ENCODE data around the gene CYP27A1.
A peak's percentile ranks its signal among the peaks of the same experiment; 100 is the strongest.

The CYP27A1 gene

DNA sequence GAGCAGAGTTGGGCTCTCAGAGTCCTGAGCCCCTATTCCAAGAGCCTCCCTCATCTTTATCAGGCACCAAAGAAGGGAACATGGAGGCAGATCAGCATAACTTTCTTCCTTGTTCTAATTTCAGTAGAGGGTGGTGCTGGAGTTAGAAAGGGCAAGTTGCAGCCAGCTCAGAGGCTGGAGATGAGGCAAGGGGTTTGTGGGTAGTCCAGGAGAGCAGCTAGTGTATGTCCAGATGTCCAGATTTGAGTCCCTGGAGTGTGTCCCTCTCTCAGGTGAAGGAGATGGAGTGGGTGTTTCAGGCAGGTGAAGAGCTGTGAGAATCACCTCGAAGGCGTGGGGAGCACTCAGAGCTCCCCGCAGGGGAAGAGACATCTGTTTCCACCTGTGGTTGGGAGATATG is 50.1 kb downstream of the CYP27A1 start:
- no peak overlapping the region for H3K4me3 ChIP-seq (ENCODE audit: low read depth, low read length)
- no peak for TF ChIP-seq POLR2A (IDR thresholded peaks at IDR 0.05; ENCODE audit: extremely low read depth, insufficient read length)
- no peak for TF ChIP-seq MYC (IDR thresholded peaks at IDR 0.05; ENCODE audit: low read depth, low read length)
- TF ChIP-seq, protein P1, sequence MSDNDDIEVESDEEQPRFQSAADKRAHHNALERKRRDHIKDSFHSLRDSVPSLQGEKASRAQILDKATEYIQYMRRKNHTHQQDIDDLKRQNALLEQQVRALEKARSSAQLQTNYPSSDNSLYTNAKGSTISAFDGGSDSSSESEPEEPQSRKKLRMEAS (IDR thresholded peaks at IDR 0.05; ENCODE audit: low read depth, low read length) = no peak
- TF ChIP-seq, protein P2, sequence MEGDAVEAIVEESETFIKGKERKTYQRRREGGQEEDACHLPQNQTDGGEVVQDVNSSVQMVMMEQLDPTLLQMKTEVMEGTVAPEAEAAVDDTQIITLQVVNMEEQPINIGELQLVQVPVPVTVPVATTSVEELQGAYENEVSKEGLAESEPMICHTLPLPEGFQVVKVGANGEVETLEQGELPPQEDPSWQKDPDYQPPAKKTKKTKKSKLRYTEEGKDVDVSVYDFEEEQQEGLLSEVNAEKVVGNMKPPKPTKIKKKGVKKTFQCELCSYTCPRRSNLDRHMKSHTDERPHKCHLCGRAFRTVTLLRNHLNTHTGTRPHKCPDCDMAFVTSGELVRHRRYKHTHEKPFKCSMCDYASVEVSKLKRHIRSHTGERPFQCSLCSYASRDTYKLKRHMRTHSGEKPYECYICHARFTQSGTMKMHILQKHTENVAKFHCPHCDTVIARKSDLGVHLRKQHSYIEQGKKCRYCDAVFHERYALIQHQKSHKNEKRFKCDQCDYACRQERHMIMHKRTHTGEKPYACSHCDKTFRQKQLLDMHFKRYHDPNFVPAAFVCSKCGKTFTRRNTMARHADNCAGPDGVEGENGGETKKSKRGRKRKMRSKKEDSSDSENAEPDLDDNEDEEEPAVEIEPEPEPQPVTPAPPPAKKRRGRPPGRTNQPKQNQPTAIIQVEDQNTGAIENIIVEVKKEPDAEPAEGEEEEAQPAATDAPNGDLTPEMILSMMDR (IDR thresholded peaks at IDR 0.05; ENCODE audit: low read depth, low read length) = no peak
- DNase-seq (ENCODE audit: low read depth) = no peak

DNA sequence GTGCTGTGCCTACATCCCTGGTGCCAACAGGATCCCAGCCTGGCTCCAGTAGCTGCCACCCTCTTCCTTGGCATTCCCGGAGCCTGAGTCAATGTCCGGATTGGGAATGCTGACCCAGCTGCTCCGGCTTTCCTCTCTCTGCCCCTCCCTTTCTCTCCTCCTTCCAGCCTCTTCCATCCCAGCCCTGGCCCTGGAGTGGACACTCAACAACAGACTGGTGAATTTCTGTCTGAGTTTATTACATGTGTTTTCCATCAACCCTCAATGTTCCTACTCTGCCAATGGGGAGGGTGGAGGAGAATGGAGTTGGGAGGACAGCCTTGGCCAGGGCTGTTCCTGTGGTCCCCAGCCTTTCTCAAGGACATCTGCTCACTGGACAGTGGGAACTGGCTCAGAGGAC is 50.6 kb downstream of the CYP27A1 start:
- no peak overlapping the region for H3K4me3 ChIP-seq (ENCODE audit: low read depth, low read length)
- TF ChIP-seq POLR2A (IDR thresholded peaks at IDR 0.05; ENCODE audit: extremely low read depth, insufficient read length) (no peak), MYC (IDR thresholded peaks at IDR 0.05; ENCODE audit: low read depth, low read length) (no peak)
- TF ChIP-seq, protein P1 (IDR thresholded peaks at IDR 0.05; ENCODE audit: low read depth, low read length) = no peak
- TF ChIP-seq, protein P2 (IDR thresholded peaks at IDR 0.05; ENCODE audit: low read depth, low read length) = no peak
- no peak for DNase-seq (ENCODE audit: low read depth)

DNA sequence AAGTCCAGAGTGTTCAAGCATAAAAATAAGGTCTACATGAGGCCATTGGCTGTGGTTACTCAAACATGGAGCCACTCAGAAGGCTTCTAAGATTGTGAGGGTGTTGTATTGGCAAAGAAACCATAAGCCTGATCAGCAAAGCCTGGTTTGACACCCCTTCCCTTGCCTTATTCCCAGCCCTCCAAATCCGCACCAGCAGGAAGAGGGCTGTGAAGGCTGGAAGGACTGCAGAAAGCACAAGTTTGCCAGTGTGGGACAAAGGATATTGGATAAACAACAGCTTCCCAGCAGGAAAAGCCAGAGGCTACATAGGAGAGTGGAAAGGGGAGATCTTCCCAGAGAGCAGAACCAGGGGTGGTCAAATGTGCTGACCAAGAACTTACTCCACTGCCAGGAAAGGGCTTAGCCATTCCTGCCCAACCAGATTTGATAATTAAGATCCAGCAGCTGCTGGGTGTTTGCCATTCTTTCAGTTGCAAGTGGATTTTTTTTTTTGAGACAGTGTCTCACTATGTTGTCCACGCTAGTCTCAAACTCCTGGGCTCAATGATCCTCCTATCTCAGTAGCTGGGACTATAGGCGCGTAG is 51.2 kb downstream of the CYP27A1 start:
- TF ChIP-seq POLR2A (IDR thresholded peaks at IDR 0.05; ENCODE audit: extremely low read depth, insufficient read length) (no peak), MYC (IDR thresholded peaks at IDR 0.05; ENCODE audit: low read depth, low read length) (no peak)
- TF ChIP-seq, protein P1 (IDR thresholded peaks at IDR 0.05; ENCODE audit: low read depth, low read length) = no peak
- TF ChIP-seq, protein P2 (IDR thresholded peaks at IDR 0.05; ENCODE audit: low read depth, low read length) = no peak
- no peak for DNase-seq (ENCODE audit: low read depth)
- no peak overlapping the region for H3K4me3 ChIP-seq (ENCODE audit: low read depth, low read length)

DNA sequence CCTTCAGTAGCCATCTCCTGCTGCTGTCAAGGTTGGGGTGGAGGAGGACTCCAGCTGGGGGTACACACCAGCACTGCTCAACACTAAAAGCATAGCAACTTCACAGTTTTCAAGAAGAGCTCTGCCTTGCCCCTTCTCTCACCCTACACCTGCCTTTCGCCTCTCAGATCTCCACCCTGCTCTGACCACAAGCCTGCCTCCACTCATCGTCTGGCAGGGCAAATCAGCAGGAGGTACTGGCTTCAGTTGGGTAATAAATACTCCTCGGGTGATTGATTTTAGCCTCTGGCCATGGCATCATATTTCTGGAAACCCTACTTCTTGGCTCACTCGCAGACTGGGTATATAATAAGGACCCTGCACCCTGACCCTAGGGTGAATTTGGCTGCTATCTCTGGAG is 52.7 kb downstream of the CYP27A1 start:
- H3K4me3 ChIP-seq (ENCODE audit: low read depth, low read length) = no peak overlapping the region
- DNase-seq (ENCODE audit: low read depth) = peak; percentile 29
- TF ChIP-seq, protein P2 (IDR thresholded peaks at IDR 0.05; ENCODE audit: low read depth, low read length) = no peak
- TF ChIP-seq MYC (IDR thresholded peaks at IDR 0.05; ENCODE audit: low read depth, low read length) = no peak
- TF ChIP-seq, protein P1 (IDR thresholded peaks at IDR 0.05; ENCODE audit: low read depth, low read length) = no peak
- no peak for TF ChIP-seq POLR2A (IDR thresholded peaks at IDR 0.05; ENCODE audit: extremely low read depth, insufficient read length)

DNA sequence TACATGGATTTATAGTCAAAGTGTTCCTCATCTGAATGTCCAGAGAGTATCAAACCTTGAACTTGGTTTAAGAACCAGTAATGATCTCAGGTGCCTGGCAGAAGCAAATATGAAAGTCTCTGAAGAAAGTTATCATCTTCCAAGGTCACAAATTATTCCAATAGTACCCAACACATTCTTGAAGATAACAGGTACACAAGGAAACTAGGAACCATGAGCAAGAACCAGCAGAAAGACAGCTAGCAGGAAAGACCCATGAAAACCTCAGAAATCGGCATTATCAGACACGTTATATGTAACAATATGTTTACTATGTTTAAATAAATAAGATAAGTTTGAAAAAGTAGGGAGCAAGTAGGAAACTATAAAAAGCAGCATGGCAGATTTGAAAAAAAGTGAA is 55.5 kb downstream of the CYP27A1 start:
- DNase-seq (ENCODE audit: low read depth) = no peak
- H3K4me3 ChIP-seq (ENCODE audit: low read depth, low read length) = no peak overlapping the region
- TF ChIP-seq, protein P2 (IDR thresholded peaks at IDR 0.05; ENCODE audit: low read depth, low read length) = no peak

DNA sequence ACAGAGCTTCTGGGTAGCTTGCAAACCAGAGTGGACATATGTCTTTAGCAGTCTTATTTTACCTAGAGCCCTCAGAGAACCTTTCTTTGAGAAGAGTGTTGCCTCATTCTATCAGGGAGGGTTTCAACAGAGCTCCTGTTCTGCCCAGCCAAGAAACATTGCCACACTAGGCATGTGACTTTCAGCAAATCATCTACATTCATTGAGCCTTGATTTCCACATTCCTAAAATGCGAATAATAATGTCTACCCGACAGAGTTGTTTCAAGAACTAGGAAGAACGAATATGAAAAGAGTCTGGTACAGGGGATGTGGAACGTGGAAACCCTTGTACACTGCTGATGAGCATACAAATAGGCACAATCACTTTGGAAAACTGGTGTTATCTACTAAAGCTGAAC is 57.5 kb downstream of the CYP27A1 start:
- TF ChIP-seq, protein P2 (IDR thresholded peaks at IDR 0.05; ENCODE audit: low read depth, low read length) = no peak
- TF ChIP-seq MYC (IDR thresholded peaks at IDR 0.05; ENCODE audit: low read depth, low read length) (no peak), POLR2A (IDR thresholded peaks at IDR 0.05; ENCODE audit: extremely low read depth, insufficient read length) (no peak)
- TF ChIP-seq, protein P1 (IDR thresholded peaks at IDR 0.05; ENCODE audit: low read depth, low read length) = peak; percentile 14; the same call in 1 of the 2 replicates
- no peak for DNase-seq (ENCODE audit: low read depth)
- H3K4me3 ChIP-seq (ENCODE audit: low read depth, low read length) = no peak overlapping the region

Measured in NB4 (cell line).